Measurements from ENCODE around the gene NECAB2.

Gene NECAB2

DNA sequence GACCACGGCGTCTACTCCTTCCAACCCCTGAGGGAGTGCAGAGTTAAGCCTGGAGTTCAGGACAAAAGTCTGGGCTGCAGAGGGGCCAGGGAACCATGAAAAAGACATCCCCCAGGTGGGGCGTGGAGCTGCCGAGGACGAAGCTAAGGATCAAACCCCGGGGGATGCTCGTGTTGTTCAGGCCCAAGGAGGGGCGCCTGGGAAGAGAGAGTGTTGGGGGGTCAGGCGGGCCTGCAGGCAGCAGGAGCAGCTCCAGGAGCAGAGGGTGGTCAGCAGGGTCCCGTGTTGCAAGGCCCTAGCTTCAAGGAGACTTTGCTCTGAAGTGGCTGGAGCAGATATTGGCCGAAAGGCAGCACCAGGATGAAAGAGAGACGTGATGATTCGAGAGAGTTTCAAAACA is 26.7 kb downstream of the NECAB2 start:
- DNase-seq, result no peak

DNA sequence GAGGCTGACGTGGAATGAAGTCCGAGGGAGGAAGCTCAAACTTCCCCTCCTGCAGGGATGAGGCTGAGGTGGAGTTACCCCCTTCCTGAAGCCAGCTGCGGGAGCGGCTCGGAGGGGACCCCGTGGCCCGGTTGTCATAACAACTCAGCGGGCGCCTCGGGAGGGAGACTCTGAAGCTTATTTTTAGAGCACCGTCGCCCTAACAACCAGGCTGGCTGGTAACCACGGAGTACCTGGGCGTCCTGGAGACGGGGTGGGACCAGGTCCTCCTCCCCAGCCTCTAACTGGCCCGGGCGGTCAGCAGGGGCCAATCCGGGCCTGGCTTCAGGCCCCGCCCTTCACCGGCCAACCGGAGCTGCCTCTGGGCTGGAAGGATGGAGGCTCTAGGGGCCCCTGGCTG is 27.7 kb downstream of the NECAB2 start:
- DNase-seq, result peak; percentile 78

DNA sequence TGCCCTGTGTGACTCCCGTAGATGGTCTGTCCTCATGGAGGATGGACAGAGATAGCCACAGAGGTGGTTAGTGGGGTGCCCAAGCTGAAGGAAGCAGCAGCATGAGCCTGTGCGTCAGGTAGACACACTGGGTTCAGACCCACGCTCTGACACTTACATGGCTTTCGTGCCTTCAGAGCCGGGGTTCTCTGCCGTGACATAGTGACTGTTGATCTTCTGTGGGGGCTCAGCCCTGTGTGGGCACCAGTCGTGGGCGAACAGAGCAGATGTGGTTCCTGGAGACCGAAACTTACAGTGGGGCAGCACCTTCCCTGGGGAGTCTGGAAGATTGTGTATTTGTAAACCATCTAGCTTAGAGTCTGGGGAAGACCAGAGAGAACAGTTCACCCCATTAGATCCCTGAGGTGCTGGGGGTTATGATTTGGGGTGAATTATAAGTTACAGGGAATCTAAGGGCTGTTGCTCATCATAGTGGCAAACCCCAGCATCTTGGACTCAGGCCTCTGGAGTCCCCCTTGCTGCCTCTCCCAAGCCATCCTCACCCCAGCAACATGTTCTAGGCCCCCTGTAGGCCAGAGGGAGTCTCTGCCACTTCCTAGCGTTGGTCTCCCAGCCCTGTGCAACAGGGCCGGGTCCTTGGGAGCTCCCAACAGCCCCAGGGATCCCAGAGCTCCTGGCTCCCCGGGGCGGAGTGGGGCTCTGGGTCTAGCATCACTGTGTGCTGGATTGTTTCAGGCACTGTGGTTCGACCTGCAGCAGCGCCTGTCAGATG is 28.6 kb downstream of the NECAB2 start:
- no peak for DNase-seq

DNA sequence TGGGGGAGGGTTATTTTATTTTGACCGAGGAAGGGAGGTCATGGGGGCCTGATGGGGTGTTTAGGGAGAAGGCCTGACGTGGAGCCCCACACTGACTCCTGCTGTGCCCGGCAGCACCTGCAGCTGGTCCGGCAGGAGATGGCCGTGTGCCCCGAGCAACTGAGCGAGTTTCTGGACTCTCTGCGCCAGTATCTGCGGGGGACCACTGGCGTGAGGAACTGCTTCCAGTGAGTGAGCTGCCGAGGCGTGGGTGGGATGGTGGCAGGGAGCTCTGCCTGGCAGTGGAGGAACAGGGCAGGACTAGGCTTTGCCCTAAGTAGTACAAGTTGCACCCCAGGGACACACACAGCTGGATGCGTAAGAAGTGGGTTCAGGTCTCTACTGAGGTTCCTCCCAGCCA is 30.0 kb downstream of the NECAB2 start:
- DNase-seq, result no peak

DNA sequence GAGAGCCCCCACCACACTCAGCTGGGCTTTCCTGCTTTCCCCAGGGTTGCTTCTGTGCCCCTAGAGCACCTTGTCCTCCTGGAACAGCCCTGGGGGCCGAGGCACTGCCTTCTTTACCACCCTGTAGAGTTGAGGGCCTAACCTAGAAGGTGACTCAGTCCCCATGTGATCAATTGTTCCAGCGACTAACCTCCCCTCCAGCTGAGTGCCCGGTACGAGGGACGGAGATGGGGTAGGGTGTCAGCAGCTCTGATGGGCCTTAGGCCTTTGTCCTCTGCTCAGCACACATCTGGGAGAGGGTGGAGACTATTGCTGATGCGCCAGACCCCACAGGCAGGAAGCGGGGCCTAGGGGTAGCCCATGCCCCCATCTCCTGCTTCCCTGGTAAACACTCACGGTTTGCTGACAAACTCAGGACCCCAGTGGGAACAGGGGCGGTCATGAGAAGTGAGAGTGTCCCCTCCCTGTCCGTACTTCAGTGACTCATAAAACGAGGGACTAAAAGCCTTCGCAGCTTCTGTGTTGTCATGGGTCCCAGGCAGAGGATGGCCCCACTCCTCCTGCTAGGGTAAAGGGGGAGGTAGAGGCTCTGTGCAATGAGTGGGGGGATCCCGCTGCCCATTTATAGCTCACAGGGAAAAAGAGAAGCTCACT is 33.1 kb downstream of the NECAB2 start:
- no peak for DNase-seq

DNA sequence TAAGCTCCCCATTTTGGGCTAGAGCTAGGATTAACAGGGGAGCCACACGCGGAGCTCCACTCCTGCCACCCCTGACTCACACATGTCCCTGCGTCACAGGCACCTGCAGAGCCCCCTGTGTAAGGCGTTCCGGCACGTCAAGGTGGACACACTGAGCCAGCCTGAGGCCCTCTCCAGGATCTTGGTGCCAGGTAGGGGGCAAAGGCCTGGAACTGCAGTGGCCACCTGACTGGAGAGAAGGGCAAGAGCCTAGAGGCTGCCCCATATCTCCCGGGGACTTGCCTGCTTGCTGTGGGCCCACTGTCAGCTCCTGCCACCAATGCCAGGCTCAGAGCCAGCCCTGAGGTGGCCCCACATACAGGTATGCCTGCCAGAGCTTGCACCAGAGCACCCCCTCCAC is 33.7 kb downstream of the NECAB2 start:
- DNase-seq, result no peak

DNA sequence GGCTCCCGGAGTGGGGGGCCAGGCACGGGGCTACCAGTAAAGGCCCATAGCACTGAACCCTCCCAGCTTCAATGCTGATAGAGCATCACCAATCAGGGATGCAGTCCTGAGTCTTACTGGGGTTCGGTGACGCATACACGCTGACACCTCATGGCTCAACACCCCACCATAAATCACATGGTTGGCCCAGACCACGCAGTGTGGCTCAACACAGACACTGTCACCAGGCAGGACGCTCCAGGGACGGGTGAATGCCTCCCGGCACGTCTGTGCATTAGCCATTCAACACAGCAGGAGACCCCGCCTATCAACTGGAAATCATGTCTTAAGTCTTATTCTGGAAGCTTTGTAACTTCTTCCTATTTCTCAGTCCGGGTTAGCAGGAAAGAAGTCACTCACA is 35.0 kb downstream of the NECAB2 start:
- no peak for DNase-seq

DNA sequence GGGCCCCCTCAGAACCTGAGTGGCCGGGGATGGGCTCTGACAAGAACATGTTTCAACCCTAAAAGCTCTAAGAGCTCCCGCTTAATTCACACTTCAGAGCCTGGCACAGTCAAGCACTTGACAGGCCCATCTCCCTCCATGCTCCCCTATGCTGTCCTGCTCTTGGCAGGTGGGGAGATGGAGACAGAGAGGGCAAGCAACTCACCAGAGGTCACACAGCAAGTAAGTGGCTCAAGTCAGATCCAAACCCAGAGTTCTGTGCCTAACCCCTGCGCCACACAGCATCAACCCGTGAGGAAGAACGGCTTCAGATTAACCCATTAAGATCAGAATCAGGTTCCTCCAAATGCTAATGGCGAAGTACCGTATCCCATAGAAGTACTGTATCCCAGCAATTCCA is 36.4 kb downstream of the NECAB2 start:
- DNase-seq, result no peak

DNA sequence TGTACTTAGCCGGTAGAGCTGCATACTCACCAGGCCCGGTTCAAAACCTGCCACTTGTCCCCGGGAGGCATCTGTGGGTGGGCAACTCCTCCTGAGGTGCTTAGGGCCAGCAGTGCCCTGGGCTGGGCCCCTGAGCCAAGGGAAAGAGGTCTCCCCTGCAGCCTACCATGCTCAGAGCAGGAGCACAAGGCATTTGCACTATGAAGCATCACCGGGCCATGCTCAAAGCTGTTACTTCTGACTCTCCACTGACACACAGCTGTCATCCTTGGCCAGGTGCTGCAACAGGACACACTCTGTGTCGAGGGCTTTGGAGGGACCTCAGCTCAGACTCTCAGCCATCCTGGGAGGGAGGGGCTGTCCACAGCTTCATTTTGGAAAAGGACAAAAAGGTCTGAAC is 37.3 kb downstream of the NECAB2 start:
- DNase-seq, result no peak

DNA sequence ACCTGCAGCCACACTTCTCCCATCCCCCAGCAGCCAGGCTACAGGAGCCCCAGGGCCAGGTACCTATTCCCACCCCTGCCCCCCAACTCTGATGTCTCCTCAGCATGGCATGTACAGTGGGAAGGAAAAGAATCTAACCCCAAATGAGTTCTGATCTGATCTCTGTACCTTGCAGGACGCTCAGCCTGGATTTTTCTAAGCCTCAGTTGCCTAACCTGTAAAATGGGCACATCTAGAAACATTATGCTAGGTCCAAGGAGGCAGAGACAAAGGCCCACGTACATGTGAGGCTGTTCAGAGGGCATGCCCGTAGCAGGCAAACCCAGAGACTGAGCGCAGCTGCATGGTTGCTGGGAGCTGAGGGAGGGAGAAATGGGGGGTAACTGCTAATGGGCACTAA is 39.5 kb downstream of the NECAB2 start:
- DNase-seq, result no peak

DNA sequence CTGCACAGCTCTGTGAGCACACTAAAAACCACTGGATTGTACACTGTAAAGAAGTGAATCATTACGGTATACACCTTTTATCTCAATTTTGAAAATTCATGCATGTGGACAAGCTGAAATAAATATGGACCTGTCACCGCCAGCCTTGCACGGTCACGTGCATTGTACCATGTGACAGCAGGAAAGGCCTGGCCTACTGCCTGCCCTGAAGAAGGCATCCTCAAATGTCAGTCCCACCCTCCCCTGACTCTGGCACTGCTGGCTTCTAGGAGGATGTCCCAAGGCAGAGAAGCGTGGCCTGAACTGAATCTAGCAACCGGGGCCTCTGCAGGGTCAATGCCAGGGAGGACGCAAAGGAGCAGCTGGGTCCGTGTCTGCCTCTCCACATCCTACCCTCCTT is 39.9 kb downstream of the NECAB2 start:
- no peak for DNase-seq

DNA sequence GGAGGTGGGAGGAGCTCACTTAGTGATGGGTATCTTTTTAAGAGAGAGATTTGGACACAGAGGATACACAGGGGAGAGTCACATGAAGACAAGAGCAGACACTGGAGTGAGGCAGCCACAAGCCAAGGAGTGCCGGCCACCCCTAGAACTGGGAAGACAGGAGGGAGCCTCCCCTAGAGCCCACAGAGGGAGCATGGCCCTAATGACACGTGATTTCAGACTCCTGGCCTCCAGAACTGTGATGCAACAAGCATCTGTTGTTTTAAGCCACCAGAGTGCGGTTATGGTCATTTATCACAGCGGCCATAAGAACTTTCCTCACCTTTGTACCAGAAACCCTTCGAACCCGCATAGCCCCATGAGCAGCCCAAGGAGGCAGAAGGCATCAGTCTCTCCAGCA is 41.2 kb downstream of the NECAB2 start:
- no peak for DNase-seq

DNA sequence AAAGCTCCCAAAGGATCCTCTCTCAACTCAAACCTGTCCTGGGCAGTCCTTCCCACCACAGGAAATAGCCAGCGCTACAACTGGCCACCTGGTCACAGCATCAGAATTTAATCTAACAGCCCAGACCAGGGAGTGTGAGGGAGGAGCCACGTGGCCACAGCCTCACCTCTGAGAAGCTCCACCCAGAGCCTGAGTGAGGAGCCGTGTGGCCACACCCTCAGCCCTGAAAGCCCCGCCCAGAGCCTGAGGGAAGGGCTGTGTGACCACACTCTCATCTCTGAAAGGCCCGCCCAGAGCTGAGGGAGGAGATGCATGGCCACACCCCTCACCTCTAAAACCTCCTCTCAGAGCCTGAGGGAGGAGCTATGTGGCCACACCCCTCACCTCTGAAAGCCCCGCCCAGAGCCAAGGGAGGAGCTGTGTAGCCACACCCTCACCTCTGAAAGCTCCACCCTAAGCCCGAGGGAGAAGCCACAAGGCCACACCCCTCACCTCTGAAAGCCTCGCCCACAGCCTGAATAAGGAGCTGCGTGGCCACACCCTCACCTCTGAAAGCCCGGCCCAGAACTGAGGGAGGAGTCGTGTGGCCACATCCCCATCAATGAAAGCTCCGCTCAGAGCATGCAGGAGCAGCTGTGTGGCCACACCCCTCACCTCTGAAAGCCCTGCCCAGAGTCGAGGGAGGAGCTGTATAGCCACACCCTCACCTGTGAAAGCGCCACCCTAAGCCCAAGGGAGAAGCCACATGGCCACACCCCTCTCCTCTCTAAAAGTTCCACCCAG is 45.9 kb downstream of the NECAB2 start:
- DNase-seq, result no peak

DNA sequence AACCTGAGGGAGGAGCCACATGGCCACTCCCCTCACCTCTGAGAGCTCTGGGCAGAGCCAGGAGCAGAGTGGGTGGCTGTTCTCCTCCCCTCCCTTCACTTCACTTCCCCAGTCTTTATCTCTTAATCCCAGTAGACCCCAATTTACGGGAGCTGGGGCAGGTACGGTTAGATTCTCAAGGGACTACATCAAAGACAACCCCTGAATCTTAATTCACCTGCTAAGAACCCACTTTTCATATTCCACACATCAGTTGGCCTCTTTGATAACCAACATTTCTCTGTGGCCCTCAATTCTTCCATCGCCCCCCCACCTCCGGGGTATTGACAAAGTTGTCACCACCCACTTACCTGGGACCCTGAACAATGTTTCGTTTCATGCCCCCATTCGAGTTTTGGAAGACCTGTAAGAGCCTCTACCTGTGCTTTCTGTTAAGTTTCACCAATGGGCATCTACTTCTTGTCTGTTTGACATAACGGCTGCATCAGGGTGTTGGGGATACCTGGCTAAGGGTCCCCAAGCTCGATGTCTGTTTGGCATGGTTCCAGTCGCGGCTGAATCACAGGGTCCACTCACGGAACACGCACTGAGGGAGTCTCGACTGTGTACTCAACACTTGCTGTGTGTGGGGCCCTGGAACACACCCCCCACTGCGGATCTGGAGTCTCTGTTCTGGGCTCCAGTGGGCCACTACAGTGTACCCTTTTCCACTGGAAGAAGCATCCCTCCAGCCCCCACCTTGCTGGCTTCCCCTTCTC is 46.7 kb downstream of the NECAB2 start:
- no peak for DNase-seq

DNA sequence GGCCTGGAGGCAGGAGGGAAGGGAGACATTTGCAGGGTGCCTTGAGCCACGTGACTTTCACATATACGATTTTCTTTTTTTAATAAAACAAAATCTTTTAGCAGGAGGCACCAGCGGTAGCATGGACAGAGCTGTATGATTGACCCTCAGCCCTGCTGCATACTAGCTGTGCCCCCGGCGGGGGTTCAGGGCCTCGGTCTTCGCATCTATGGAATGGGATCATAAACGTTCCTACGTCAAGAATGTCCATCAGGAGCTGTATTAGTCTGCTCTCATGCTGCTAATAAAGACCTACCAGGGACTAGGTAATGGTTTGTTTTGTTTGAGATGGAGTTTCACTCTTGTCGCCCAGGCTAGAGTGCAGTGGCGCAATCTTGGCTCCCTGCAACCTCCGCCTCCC is 47.4 kb downstream of the NECAB2 start:
- DNase-seq, result no peak

DNA sequence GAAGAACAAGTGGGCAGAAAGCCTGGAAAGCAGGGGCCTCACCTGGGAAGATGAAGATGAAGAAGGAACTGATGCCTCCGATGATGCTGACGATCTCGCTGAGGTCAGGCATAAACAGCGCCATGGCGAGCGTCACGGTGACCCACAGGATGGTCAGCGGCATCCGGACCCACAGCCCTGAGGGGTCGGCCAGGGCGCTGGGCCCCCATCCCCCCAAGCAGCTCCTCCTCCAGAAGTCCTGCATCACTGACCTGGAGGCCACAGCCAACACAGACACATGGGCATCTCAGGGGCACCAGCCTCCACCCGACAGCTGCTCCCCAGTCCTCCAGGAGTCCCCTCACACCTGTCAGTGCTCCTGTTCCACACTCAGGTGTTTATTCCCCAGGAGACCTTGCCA is 48.4 kb downstream of the NECAB2 start:
- DNase-seq, result no peak

DNA sequence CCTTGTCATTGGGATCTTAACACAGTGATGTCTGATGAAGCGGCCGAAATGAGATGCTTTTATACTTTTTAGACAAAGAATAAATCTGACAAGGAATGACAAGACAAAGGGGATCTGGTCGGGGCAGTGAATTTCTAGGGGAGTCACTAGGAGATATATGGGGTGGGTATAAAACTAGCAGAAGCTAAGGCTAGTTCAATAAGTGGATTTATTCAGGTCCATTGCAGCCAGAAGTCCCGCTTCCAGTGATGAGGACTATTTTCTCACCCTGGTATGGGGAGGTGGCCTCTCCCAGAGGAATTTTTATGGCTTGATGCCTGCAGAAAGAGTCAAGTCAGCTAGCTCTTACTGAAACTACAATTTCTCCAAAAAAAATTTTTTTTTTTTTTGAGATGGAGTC is 50.7 kb downstream of the NECAB2 start:
- no peak for DNase-seq

DNA sequence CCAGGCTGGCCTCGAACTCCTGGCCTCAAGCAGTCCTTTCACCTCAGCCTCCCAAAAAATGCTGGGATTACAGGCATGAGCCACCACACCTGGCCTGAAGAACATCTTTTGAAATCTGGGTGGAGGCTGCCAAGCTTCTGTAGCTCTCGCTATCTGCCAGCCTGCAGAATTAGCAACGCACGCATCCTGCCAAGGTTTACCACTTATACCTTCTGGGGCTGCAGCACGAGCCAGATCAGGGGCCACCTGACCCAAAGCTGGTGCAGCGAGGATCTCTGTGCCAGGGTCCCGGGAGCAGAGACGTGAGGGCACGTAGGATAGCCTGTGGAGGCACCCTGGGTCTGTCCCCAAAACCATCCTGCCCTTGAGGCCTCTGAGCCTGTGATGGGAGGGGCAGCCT is 52.3 kb downstream of the NECAB2 start:
- DNase-seq, result no peak

DNA sequence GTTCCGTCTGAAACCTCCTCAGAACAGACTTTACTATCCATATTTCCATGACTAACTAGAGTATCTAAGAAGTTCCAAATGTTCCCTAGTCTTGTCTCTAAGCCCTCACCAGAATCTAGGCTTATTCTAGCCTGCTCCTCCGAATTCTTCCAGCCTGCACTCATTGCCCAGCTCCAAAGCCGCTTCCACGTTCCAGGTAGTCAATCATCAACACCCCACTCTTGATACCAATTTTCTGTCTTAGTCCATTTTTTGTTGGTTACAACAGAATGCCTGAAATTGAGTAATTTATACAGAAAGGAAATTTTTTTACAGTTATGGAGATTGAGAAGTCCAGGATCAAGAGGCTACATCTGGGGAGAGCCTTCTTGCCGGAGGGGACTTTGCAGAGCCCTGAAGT is 53.4 kb downstream of the NECAB2 start:
- no peak for DNase-seq

DNA sequence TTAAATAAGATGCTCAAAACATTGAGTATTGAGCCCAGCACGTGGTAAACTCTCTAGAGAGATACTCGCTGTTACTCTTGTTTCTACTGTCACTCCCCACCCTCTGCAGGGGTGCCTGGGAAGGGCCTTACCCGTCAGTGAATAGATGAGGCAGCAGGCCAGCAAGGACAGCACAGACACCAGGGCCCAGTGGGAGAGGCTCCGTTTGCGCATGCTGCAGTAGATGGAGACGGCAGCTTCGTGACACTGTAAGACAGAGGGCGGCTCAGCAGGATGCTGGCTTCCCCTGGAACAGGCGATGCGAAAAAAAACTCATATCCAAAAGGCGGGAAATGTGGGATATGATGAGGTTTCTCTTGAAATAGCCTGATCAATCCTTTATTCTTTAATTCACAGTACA is 54.6 kb downstream of the NECAB2 start:
- no peak for DNase-seq

DNA sequence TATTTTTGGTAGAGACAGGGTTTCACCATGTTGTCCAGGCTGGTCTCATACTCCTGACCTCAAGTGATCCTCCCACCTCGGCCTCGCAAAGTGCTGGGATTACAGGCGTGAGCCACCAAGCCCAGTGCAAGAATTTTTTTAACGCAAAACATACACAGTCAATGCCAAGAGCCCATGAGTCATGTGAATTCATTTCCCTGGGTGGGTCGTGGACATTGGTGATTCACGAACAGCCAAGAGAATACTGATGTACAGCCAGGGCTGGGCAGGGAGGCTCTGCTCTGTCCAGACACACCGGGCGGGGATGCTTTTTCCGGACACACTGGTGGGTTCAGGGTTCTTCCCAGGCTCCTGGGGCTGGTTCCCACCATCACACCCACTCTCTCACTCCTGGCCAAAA is 56.8 kb downstream of the NECAB2 start:
- DNase-seq, result no peak

DNA sequence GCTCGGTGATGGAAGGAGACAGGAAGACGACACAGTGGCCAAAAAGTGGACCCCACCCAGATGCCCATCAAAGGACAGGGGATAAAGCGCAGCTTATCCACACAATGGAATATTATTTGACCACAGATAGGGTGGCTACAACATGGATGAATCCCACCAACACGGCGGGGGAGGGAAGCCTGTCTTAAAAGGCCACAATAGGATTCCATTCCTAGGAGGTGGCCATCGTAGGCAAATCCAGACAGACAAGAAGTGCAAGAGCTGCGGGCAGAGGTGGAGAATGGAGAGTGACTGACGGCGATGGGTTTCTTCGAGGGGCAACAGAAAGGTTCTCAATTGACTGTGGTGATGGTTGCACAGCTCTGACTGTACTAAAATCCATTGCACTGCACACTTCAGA is 58.6 kb downstream of the NECAB2 start:
- DNase-seq, result no peak

DNA sequence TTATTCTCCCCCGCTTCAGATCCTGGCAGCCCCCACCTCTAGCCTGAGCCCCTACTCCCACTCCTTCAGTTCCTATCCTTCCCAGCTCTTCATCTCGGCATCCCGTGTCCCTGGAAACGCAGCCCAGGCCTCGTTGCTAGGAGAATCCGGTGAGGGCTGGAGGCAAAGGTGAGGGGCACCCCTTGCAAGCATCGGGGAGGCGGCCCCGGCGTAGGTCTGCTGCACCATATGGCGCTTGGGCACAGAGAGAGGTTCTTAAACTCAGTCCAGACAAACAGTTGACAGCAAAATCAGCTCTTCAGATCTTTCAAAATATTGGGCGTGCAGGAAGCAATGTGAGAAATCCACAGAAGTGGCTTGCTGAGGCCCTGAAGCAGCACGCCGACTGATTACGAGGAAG is 59.6 kb downstream of the NECAB2 start:
- no peak for DNase-seq
